Loucy (cell line): ENCODE measurements around the gene KRR1.
"Not testable (repeated sequence)": the region's sequence is repeated elsewhere in the genome, so short reads cannot be mapped to it uniquely, and the experiment has no call there.

ENCODE experiments used
- H2AFZ ChIP-seq: fragments of 200-600 bp; sonication (generic); 2 replicates; pipeline ENCODE4 v1.6.0; 2016; ENCODE audit warnings: antibody characterized with exemption, mild to moderate bottlenecking, low read length, moderate library complexity
- H3F3A ChIP-seq: fragments of 200-600 bp; 2 replicates; pipeline ENCODE4 v1.6.0; 2016; ENCODE audit warnings: antibody characterized with exemption, low read depth, mild to moderate bottlenecking
- H3K27me3 ChIP-seq: fragments of 200-600 bp; sonication (generic); 2 replicates; pipeline ENCODE4 v1.6.1; 2014; ENCODE audit warnings: low read length, mild to moderate bottlenecking; ENCODE audit not compliant: insufficient read depth, poor library complexity, severe bottlenecking
- H3K36me3 ChIP-seq: fragments of 200-600 bp; sonication (generic); 2 replicates; pipeline ENCODE4 v1.6.1; 2016; ENCODE audit warnings: low read length; ENCODE audit not compliant: insufficient read depth
- H3K4me1 ChIP-seq: fragments of 200-600 bp; sonication (generic); 2 replicates; pipeline ENCODE4 v1.5.1; 2014; ENCODE audit warnings: low read length, mild to moderate bottlenecking; ENCODE audit not compliant: insufficient read depth, poor library complexity, severe bottlenecking
- H3K4me2 ChIP-seq: fragments of 200-600 bp; sonication (generic); 2 replicates; pipeline ENCODE4 v1.6.0; 2014; ENCODE audit warnings: antibody characterized with exemption, low read length, low read depth, mild to moderate bottlenecking; ENCODE audit not compliant: poor library complexity, severe bottlenecking
- H3K4me3 ChIP-seq: fragments of 200-600 bp; sonication (generic); 2 replicates; pipeline ENCODE4 v1.5.1; 2014; ENCODE audit warnings: low read length, mild to moderate bottlenecking, mixed read lengths; ENCODE audit not compliant: poor library complexity, severe bottlenecking
- H3K79me2 ChIP-seq: fragments of 200-600 bp; sonication (generic); 2 replicates; pipeline ENCODE4 v1.6.1; 2014; ENCODE audit warnings: low read length; ENCODE audit not compliant: insufficient read depth
- H3K9ac ChIP-seq: fragments of 200-600 bp; sonication (generic); 2 replicates; pipeline ENCODE4 v1.6.0; 2014; ENCODE audit warnings: mild to moderate bottlenecking, low read depth, low read length, moderate library complexity; ENCODE audit not compliant: poor library complexity, severe bottlenecking
- H3K9me2 ChIP-seq: fragments of 200-600 bp; sonication (generic); replicated peaks from 2 replicates; pipeline ENCODE4 v1.6.1; 2016; ENCODE audit warnings: low read depth, low read length, mixed read lengths
- H3K9me3 ChIP-seq: fragments of 200-600 bp; sonication (generic); 2 replicates; pipeline ENCODE4 v1.6.1; 2014; ENCODE audit warnings: mild to moderate bottlenecking, antibody characterized with exemption, low read length, low read depth; ENCODE audit not compliant: insufficient read depth
- H4K20me1 ChIP-seq: fragments of 200-600 bp; sonication (generic); 2 replicates; pipeline ENCODE4 v1.6.0; 2014; ENCODE audit warnings: antibody characterized with exemption, low read length, mild to moderate bottlenecking; ENCODE audit not compliant: insufficient read depth, poor library complexity, severe bottlenecking
- EZH2phosphoT487 ChIP-seq: fragments of 200-600 bp; IDR thresholded peaks from 2 replicates; pipeline ENCODE4 v1.6.1; 2018; ENCODE audit warnings: antibody characterized with exemption, mild to moderate bottlenecking, moderate library complexity, borderline replicate concordance
- TF ChIP-seq, protein P1 (sequence below): fragments of 200-600 bp; sonication (generic); conservative IDR thresholded peaks from 2 replicates; pipeline ENCODE4 v1.5.1; 2014; ENCODE audit warnings: mild to moderate bottlenecking, antibody characterized with exemption, low read length

KRR1 gene

GRCh38 chr12:75528272-75528671 lies 16.9 kb upstream of the KRR1 start:
- no peaks in the 10 kb centered on the region for H3K9me2 ChIP-seq
- no peak for TF ChIP-seq EZH2phosphoT487
- TF ChIP-seq, protein P1, sequence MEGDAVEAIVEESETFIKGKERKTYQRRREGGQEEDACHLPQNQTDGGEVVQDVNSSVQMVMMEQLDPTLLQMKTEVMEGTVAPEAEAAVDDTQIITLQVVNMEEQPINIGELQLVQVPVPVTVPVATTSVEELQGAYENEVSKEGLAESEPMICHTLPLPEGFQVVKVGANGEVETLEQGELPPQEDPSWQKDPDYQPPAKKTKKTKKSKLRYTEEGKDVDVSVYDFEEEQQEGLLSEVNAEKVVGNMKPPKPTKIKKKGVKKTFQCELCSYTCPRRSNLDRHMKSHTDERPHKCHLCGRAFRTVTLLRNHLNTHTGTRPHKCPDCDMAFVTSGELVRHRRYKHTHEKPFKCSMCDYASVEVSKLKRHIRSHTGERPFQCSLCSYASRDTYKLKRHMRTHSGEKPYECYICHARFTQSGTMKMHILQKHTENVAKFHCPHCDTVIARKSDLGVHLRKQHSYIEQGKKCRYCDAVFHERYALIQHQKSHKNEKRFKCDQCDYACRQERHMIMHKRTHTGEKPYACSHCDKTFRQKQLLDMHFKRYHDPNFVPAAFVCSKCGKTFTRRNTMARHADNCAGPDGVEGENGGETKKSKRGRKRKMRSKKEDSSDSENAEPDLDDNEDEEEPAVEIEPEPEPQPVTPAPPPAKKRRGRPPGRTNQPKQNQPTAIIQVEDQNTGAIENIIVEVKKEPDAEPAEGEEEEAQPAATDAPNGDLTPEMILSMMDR, result no peak
- H3K36me3 ChIP-seq, result no peaks in the 10 kb centered on the region
- no peaks in the 10 kb centered on the region for H3F3A ChIP-seq
- no peaks in the 10 kb centered on the region for H3K27me3 ChIP-seq
- H3K9ac ChIP-seq, result no peak overlapping the region
- no peaks in the 10 kb centered on the region for H3K79me2 ChIP-seq
- no peak overlapping the region for H3K4me3 ChIP-seq
- no peak overlapping the region for H2AFZ ChIP-seq
- H3K4me1 ChIP-seq, result no peaks in the 10 kb centered on the region
- H3K9me3 ChIP-seq, result no peaks in the 10 kb centered on the region
- no peaks in the 10 kb centered on the region for H4K20me1 ChIP-seq
- H3K4me2 ChIP-seq, result no peak overlapping the region

DNA sequence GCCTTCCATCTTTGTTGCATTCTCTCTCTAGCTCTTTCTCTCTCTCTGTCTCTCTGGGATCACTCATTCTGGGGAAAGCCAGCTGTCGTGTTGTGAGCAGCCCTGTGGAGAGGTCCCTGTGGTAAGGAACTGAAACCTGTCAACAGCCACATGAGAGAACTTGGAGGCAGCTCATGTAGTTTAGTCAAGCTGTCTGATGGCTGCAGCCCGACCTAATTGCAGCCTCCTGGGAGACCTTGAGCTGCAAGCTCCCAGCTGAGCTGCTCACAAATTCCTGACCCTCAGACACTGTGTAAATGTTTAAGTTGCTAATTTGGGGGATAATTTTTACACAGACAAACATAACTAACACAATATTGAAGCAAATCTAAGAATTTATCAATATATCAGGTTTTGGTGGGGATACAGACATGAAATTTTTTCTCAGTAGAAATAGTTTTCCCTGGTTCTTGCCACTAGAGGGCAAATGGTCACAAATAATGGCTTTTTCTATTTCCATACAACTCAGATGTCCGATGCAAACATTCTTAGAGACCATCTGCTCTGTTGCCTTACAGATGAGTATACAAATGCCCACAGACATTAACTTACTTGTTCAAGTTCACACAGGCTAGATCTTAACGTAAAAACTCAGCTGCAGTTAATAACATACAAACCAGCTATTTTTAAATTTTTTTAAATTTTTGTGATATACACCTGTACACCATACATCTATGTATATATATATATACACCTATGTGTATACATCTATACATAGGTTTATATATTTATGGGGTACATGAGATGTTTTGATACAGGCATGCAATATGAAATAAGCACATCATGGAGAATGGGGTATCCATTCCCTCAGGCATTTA lies 15.5 kb upstream of the KRR1 start:
- no peak for TF ChIP-seq EZH2phosphoT487
- TF ChIP-seq, protein P1, result peak; percentile 89
- H3K9me3 ChIP-seq, result no peaks in the 10 kb centered on the region
- no peaks in the 10 kb centered on the region for H3K4me1 ChIP-seq
- H3K79me2 ChIP-seq, result no peaks in the 10 kb centered on the region
- no peaks in the 10 kb centered on the region for H3K36me3 ChIP-seq
- H3K9ac ChIP-seq, result no peak overlapping the region
- no peaks in the 10 kb centered on the region for H3K27me3 ChIP-seq
- H3K9me2 ChIP-seq, result no peaks in the 10 kb centered on the region
- H2AFZ ChIP-seq, result peak overlapping the region; percentile 41; the same call in 1 of the 2 replicates
- no peaks in the 10 kb centered on the region for H3F3A ChIP-seq
- no peak overlapping the region for H3K4me3 ChIP-seq
- H3K4me2 ChIP-seq, result no peak overlapping the region
- no peaks in the 10 kb centered on the region for H4K20me1 ChIP-seq

- Histone ChIP-seq H3F3A (no peaks in the 10 kb centered on the region), H3K9me3 (no peaks in the 10 kb centered on the region), H3K4me3 (no peak overlapping the region), H3K79me2 (no peaks in the 10 kb centered on the region), H3K4me1 (no peaks in the 10 kb centered on the region), H3K9me2 (no peaks in the 10 kb centered on the region), H2AFZ (no peak overlapping the region), H3K27me3 (no peaks in the 10 kb centered on the region), H3K36me3 (no peaks in the 10 kb centered on the region), H3K9ac (no peak overlapping the region), H3K4me2 (no peak overlapping the region), H4K20me1 (no peaks in the 10 kb centered on the region)
- TF ChIP-seq EZH2phosphoT487, result no peak
- TF ChIP-seq, protein P1, result peak; percentile 33
These were observed 13.9 kb upstream of the KRR1 start for GRCh38 chr12:75525263-75525662.

DNA sequence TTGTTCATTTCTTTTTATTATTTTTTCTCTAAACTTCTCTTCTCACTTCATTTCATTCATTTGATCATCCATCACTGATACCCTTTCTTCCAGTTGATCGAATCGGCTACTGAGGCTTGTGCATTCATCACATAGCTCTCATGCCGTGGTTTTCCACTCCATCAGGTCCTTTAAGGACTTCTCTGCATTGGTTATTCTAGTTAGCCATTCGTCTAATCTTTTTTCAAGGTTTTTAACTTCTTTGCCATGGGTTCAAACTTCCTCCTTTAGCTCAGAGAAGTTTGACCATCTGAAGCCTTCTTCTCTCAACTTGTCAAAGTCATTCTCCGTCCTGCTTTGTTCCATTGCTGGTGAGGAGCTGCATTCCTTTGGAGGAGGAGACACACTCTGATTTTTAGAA lies 10.7 kb upstream of the KRR1 start:
- H2AFZ ChIP-seq, H3K9ac ChIP-seq, H3K4me1 ChIP-seq, H3K4me2 ChIP-seq, H4K20me1 ChIP-seq, H3K36me3 ChIP-seq, H3K27me3 ChIP-seq, H3K4me3 ChIP-seq, H3K79me2 ChIP-seq, H3K9me2 ChIP-seq, H3F3A ChIP-seq, H3K9me3 ChIP-seq: not testable (repeated sequence)

DNA sequence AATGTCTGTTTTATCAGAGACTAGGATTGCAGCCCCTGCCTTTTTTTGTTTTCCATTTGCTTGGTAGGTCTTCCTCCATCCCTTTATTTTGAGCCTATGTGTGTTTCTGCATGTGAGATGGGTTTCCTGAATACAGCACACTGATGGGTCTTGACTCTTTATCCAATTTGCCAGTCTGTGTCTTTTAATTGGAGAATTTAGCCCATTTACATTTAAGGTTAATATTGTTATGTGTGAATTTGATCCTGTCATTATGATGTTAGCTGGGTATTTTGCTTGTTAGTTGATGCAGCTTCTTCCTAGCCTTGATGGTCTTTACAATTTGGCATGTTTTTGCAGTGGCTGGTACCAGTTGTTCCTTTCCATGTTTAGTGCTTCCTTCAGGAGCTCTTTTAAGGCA lies 9.8 kb upstream of the KRR1 start:
- H3K4me1 ChIP-seq, H3F3A ChIP-seq, H3K36me3 ChIP-seq, H3K4me3 ChIP-seq, H3K79me2 ChIP-seq, H4K20me1 ChIP-seq, H2AFZ ChIP-seq, H3K9me2 ChIP-seq, H3K4me2 ChIP-seq, H3K9ac ChIP-seq, H3K9me3 ChIP-seq, H3K27me3 ChIP-seq: not testable (repeated sequence)
